Midbrain (tissue), 1 donor: ENCODE measurements around the gene BDH1.
"Not testable (repeated sequence)": the region's sequence is repeated elsewhere in the genome, so short reads cannot be mapped to it uniquely, and the experiment has no call there.

ENCODE experiments used
- DNase-seq: peaks from one replicate; lab custom pipeline; 2025; lab: John Stamatoyannopoulos, UW

The BDH1 gene

DNA sequence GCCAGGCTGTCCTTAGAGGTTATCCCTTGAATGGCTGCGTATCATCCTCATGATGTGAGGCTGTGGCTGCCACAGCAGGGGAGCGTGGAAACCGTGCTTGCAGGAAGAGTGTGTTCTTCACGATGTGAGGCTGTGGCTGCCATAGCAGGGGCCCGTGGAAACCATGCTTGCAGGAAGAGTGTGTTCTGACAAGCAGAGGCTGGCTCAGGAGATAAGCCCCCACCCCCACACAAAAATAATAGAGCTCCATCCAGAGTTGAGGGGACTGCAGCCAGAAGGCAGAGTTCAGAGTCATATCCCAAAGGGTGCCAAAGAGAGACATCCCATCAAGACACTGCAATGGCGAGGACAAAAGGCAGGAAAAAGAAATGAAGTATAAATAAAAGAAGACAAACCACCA is 22.6 kb upstream of the BDH1 start:
- no peak for DNase-seq

GRCh38 chr3:197577366-197578074 is 21.8 kb upstream of the BDH1 start:
- no peak for DNase-seq

DNA sequence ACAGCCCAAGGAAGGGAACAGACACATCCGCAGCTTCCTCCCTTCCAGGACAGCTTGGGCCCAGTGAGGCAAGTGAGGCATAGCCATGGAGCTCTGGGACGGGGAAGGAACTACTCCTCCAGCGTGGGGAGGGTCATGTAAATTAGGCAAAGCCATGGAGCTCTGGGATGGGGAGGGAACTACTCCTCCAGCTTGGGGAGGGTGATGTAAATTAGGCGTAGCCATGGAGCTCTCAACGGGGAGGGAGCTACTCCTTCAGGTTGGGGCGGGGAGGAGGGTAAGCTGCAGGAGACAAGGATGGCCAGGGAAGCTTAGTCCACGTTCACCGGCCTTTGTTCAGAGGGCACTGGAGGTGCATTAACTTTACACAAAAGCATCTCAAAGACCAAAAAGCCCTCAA is 21.1 kb upstream of the BDH1 start:
- no peak for DNase-seq

- no peak for DNase-seq
Observed at GRCh38 chr3:197575362-197575761, 19.6 kb upstream of the BDH1 start.

GRCh38 chr3:197574396-197574991 is 18.7 kb upstream of the BDH1 start:
- DNase-seq = not testable (repeated sequence)

DNA sequence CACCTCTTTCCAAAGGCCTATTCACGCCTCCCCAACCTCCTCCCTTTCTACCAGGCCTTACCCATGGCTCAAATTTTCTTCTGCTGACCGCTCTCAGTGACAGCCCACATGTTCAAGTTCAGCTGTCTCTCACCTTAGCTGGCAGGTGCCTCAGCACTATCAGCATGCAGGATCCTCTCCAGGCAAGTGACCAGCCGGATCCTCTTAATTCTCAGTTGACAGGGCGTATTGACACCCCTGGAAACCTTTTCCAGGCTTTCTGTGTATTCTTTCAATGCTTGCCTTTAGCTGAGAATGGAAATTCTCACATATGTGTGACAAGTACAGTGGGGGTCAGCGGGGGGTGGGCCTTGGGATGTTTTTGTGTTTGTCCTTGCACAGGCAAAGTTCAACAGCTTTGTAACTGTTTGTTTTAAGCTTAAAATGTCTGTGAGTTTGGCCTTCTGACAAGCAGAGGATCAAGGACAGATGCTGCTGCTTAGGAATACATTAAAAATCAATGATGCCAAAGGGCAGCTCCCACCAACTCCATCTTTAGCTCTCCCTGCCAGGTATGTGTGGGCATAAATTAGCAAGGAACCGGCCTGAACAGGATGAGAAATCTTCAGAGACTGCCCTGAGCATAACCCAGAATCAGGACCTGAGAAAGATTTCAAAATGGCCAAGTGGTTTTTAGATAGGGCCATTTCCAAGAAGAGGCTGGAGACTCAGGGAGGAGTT is 17.4 kb upstream of the BDH1 start:
- no peak for DNase-seq

DNA sequence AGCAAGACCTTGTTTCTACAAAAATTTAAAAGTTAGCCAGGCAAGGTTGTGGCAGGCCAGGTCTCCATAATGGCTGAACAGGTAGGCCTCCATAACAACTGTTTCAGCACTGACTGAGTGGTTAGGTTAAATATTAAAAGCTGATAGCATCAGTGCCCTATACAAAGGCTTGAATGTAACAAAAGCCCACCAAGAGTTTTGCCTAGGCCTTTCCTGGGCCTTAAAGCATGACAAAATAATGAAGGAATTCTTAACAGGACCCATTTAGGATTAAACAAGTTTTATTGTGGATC is 16.1 kb upstream of the BDH1 start:
- DNase-seq = not testable (repeated sequence)

- not testable (repeated sequence) for DNase-seq
Observed at GRCh38 chr3:197571074-197571879, 15.5 kb upstream of the BDH1 start.

DNA sequence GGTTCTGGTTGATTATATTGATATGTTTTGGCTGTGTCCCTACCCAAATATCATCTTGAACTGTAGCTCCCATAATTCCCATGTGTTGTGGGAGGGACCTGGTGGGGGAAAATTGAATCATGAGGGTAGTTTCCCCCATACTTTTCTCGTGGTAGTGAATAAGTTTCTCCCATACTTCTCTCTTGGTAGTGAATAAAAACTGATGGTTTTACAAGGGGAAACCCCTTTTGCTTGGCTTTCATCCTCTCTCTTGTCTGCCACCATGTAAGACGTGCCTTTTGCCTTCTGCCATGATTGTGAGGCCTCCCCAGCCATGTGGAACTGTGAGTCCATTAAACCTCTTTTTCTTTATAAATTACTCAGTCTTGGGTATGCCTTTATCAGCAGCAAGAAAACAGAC is 13.7 kb upstream of the BDH1 start:
- not testable (repeated sequence) for DNase-seq

DNA sequence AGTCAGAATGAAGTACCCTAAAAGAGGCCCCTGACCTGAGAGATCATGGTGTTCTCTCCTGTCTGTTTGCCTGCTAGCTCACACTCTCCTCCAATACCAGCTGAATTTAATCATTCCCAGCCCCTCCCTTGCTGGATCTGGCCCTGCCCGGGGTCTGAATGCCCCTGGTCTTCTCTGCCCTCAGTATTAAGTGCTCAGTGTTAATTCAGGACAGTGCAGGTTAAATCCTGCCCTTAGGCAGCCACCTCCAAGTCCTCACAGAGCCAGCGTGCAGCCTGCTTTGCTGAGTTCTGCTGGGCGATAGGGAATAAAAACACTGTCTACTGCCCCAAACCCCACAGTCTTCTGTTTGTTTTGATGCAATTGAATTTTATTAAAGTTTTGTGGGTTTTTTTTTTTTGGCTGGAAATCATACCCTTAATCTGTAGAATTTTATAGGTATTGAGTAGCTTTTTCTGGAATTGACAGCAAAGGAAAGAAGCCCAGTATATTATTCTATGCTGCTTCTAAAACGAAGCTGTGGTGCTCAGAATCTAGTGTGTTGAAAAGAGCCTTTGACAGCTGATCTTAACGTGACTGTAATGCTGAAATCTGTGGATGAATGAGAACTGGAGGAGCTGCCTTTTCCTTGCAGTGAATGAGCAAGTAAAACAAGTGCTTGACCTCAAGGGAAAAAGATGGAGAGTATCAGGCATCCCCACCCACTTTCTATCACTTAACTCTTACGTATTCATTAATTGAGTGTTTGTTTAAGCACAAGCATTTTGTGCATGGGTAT is 12.3 kb upstream of the BDH1 start:
- peak; percentile 63 for DNase-seq

DNA sequence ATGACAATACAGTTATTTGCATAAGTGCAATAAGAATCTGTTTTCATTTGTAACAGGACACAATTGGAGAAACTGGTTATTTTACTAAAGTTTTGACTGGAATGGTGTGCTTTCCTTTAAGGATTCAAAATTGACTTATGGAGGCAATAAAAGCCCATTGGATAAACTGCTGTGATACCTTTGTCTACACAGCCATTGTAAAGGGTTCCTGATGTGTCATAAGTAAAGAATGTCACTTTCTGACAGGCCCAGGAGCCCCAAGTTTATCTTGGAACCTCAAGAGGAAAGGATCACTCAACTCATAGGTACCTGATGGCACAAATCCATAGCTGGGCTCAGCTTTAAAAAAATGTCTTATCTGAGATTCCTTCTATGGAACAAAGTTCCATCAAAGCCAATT is 10.4 kb upstream of the BDH1 start:
- not testable (repeated sequence) for DNase-seq

DNA sequence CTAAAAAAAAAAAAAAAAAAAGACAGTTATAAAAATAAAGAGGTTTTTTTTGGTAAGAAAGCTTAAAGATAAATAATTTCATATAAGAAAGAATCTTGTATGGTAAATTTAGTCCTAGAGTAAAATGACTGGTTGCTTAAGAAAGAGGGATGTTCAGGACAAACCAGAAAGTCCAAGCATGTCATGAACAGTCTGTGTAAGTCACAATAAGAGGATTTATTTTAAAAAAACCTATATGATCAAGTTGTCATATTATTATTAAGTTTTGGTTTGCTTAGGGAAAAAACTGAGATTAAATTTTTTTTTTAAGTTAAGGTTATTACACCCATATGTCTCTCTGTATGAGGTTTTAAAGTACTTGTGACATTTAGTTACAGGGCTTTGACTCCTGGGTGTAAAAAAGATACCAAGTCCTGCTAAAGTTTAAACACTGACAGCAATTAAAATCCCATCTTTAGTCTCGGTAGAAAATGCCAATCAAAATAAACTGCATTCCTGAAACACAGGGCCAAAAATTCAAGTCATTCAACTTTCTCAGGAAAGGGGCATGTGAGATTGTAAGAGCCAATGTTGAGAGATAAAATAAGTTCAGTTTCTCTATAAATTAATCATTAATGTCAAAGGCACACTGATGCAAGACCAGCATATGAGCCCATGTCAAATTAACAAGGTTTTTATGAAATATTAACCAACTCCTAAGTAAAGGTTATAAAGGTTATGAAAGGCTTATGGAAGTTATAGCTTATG is 8.5 kb upstream of the BDH1 start:
- DNase-seq = no peak

- no peak for DNase-seq
Observed at GRCh38 chr3:197562398-197563251, 6.9 kb upstream of the BDH1 start.

DNA sequence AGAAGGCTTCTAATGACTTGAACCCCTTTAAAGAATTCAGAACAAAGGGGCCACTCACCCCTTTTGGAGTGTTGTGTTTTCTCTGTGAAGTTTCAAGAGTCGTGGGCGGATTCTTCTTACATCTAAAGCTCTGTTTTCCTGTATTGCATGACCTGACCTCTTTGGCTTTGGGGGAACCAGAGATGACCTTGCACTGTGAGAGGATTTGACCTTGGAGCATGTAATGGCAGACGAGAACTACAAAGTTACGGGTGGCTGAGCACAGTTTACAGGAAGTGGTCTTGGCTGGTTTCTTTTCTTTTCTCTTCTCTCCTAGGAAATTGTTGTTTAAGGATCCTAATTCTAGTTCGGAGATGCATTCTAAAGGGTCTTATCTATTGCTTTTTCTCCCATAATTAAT is 6.2 kb upstream of the BDH1 start:
- DNase-seq = no peak

GRCh38 chr3:197559651-197560050 is 3.9 kb upstream of the BDH1 start:
- DNase-seq = no peak

DNA sequence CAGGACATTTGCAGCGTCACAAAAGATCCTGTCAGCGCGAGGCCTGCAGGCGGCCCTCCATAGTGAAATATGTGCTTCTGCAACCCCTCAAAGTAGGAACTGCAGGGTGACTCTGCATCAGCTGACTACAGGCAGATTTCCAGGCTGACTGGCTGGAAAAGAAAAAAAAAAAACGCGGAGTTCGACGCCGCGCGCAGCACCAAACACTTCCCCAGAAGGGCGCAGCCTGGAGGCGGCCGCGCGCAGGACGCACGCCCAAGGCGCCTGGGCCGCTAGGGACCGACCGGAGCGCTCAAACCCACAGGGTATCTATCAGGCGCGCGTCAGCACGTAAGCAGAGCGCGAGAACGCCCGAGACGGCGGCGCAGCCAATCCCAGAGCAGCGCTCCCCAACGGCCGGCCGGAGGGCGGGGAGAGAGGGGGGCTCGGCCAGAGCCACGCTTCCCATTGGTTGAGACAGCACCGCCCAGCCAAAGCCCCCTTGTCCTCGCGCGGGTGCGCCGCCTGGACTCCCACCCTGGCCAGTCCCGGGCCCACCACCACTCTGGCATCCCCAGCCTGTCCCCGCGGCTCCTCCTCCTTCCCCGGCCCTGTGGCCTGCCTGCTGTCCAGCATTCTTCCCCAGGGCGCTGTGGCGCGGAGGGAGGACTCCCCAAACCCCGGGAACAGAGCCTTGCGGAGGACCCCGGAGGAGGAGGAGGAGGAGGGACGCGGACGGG is 1.0 kb downstream of the BDH1 start:
- DNase-seq = peak; percentile 98

DNA sequence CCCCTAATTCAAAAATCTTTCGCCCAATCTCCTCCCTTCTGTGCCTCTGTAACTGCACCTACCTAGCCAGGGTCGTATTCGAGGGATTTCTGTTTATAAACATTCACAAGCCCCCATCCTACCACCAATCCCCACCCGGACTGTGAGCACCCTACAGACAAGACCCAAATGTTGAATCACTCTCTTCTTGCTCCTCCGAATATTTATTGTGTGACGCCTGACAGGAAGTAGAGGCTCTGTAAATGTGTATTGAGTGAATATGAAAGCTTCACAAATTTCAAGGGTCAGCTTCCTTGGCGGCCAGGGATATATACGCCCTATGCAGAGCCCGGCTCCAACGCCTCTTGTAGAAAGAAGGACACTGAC is 1.6 kb downstream of the BDH1 start:
- DNase-seq = peak; percentile 38

DNA sequence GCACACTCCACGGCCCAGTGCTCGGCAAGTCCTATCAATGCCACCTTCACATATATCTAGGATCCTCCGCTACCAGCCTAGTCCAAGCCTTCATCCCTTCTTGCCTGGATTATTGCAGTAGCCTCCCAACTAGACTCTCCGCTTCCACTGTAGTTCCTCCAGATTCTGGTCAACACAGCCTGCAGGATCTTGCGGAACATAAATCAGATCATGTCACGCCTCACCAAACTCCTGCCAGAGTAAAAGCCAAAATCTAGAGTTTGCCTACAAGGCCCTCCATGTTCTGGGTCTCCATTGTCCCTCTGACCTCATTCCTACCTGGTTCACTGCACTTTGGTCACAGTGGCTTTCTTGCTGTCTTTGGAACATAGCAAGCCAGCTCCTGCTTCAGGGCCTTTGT is 3.6 kb downstream of the BDH1 start:
- DNase-seq = no peak

- DNase-seq = no peak
Observed at GRCh38 chr3:197550489-197550888, 5.3 kb downstream of the BDH1 start.
